Measurements from ENCODE around the gene LPGAT1.

DNA sequence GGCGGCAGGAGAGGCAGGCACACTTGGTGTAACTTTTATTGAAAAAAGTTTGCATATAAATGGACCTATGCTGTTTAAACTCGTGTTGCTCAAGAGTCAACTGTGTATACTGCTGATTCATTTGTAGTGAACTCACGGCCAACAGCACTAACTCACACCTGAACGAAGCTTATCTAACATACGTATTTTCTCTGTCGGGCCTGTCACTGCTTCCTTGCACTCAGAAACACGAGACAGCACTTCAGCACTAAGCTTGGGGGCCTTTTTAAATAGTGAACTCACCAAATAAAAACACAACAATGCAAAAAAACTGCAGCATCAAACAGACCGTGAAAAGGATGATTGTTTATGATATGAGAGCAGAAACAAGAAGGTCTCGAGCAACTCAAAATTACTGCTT, 96.2 kb downstream of the LPGAT1 start:
- TF ChIP-seq, protein P1, sequence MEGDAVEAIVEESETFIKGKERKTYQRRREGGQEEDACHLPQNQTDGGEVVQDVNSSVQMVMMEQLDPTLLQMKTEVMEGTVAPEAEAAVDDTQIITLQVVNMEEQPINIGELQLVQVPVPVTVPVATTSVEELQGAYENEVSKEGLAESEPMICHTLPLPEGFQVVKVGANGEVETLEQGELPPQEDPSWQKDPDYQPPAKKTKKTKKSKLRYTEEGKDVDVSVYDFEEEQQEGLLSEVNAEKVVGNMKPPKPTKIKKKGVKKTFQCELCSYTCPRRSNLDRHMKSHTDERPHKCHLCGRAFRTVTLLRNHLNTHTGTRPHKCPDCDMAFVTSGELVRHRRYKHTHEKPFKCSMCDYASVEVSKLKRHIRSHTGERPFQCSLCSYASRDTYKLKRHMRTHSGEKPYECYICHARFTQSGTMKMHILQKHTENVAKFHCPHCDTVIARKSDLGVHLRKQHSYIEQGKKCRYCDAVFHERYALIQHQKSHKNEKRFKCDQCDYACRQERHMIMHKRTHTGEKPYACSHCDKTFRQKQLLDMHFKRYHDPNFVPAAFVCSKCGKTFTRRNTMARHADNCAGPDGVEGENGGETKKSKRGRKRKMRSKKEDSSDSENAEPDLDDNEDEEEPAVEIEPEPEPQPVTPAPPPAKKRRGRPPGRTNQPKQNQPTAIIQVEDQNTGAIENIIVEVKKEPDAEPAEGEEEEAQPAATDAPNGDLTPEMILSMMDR (IDR thresholded peaks at IDR 0.05) = no peak
- no peak for TF ChIP-seq POLR2A (IDR thresholded peaks at IDR 0.05)

Data from lower leg skin (tissue), 3 donors.